UCSD-AML1 (cell line): ENCODE measurements around the gene CEP85.
"Not testable (repeated sequence)": the region's sequence is repeated elsewhere in the genome, so short reads cannot be mapped to it uniquely, and the experiment has no call there.

ENCODE experiments used
- DNase-seq: peaks from one replicate; lab custom pipeline; 2025; ENCODE audit not compliant: unreplicated experiment; lab: John Stamatoyannopoulos, UW

CEP85 gene

GRCh38 chr1:26220199-26220912, 13.6 kb upstream of the CEP85 start:
- no peak for DNase-seq

DNA sequence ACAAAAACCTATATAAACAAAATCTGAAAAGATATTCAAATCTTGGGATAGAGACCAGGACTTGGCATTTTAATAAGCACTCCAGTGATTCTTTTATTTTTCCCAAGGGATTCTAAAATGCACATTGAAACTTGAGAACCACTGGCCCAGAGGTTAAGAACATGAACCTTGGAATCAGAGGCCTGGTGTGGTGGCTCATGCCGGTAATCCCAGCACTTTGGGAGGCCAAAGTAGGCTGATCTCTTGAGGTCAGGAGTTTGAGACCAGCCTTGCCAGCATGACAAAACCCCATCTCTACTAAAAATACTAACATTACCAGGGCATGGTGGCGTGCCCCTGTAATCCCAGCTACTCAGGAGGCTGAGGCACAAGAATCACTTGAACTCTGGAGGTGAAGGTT, 12.9 kb upstream of the CEP85 start:
- no peak for DNase-seq

- DNase-seq: no peak
These were observed 9.4 kb upstream of the CEP85 start for GRCh38 chr1:26224606-26225005.

- DNase-seq: no peak
These were observed 8.8 kb upstream of the CEP85 start for GRCh38 chr1:26225033-26225831.

GRCh38 chr1:26230682-26231081, 3.3 kb upstream of the CEP85 start:
- not testable (repeated sequence) for DNase-seq

GRCh38 chr1:26234644-26235370, 807 bp downstream of the CEP85 start:
- DNase-seq: peak; percentile 45

- DNase-seq: no peak
These were observed 3.4 kb downstream of the CEP85 start for GRCh38 chr1:26237230-26237966.

GRCh38 chr1:26239936-26240335, 5.9 kb downstream of the CEP85 start:
- no peak for DNase-seq

DNA sequence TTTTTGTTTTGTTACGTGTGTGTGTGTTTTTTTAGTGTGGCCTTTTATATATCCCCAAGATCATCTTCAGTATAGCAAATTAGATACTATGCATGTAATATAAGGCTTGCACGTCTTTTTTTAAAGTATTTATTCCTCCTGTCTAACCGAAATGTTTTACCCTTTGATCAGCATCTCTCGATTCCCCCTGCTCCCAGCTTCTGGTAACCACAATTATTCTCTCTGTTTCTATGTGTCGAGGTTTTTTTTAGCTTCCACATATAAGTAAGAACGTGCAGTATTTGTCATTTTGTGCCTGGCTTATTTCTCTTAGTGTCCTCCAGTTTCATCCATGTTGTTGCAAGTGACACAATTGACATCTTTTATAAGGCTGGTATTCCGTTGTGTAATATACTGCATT, 18.7 kb downstream of the CEP85 start:
- DNase-seq: no peak

DNA sequence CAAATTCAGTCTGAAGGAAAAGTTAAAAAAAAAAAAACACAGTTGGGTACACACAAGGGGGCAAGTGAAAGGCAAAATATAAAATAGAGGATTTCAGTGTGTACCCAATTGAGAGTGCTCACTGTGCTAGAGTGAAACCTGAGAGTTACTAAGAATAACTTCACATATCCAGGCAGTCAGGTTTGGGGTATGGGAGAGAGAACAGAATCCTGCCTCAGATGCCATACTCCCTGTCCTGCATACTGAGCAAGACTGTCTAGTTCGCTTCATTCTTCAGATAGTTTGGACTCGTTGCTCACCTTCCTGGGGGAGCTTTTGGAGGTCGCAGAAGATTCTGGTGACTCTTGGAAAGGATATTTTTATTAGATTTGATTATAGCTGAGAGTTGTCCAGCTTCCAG, 20.4 kb downstream of the CEP85 start:
- no peak for DNase-seq

DNA sequence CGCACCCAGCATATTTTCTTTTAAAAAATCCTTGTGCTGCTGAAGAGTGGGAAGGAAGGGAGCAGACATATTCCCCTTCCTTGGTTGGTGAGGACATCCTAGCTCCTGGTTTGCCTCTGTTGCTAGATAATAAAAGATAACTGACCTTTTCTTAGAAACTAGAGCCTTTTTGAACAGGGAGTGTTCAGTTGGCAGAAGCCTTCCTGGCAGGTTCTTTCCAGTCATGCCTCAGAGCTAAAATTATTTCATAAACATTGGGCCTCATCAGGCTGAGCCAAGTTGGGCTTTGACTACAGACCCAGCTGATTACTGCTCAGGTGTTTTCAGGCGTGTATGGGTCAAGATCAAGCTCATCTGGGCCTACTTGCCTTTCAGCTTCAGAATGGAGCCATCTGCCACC, 23.2 kb downstream of the CEP85 start:
- no peak for DNase-seq

GRCh38 chr1:26259005-26259404, 25.0 kb downstream of the CEP85 start:
- no peak for DNase-seq

DNA sequence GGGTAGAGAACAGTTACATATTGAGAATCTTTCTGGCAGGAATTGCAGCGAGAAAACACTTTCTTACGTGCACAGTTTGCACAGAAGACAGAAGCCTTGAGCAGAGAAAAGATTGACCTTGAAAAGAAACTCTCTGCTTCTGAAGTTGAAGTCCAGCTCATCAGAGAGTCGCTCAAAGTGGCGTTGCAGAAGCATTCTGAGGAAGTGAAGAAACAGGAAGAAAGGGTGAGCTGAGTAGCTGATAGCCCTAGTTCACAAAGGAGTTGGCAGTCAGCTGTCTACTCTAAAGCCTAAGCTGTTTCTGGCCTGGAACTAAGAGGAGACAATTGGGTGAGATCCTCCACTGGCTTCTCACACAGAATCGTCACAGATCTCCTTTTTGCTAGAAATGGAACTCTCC, 25.6 kb downstream of the CEP85 start:
- DNase-seq: no peak

DNA sequence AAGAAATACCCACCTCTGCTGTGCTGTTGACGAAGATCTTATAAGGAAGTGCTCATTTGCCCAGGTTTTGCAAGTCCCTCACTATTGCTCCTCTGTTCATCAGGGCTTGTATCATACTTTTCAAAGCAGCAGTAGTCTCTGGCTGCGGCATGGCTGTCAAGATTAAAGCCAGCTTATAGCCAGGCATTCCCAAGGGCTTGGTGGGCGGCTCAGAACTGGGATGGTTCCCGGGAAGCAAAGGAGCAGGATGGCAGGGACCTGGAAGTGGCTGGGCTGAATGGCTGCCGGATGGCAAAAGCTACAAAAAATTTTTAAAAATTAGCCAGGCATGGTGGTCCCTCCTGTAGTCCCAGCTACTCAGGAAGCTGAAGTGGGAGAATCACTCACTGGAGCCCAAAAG, 29.2 kb downstream of the CEP85 start:
- DNase-seq: no peak

DNA sequence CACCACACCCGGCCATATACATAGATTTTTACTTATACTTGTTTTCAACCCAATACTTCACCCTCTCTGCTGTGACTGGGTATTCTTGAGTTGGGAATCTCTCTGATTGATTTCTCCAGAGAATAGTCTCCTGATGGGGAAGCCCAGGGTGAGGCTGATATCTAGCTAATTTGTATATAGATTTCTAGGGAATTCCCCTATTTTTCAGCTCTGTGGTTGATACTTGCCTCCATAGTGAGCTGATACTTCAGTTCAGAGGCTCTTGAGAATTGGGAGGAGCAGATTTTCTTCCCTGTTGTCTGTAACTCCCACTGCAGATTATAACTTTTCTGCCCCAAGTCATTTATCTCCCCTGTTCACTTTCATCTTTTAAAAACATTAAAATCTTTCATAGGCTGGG, 31.4 kb downstream of the CEP85 start:
- no peak for DNase-seq

- no peak for DNase-seq
These were observed 34.5 kb downstream of the CEP85 start for GRCh38 chr1:26268290-26269197.

- DNase-seq: no peak
These were observed 35.2 kb downstream of the CEP85 start for GRCh38 chr1:26269198-26269550.

DNA sequence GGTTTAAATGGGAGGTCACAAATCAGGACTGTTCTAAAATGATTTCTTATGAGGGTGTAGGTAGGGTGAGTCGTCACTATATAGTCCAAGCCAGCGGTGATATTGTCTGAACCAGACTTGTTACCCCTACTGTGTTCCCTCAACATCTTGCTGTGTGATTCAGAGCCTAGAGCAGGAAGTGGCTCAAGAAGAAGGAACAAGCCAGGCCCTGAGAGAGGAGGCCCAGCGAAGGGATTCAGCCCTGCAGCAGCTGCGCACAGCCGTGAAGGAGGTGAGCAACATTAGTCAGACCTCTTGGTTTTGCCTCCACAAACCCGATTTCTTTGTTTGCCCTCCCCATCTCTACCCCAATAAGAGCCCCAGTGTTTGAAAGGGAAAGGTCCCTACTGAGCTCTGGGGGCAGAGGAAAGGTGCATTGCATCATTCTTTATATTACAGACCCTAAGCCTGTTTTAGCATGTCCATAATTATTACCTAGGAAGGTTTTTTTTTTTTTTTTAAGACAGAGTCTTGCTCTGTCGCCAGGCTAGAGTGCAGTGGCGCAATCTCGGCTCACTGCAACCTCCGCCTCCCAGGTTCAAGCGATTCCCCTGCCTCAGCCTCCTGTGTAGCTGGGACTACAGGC, 40.9 kb downstream of the CEP85 start:
- DNase-seq: peak; percentile 42

- peak; percentile 82 for DNase-seq
These were observed 41.8 kb downstream of the CEP85 start for GRCh38 chr1:26275580-26276431.
